Ascending aorta (tissue), 2 donors: ENCODE data around the gene GAB4. TPM values are rescaled to one million over a fixed set of nuclear protein-coding genes. Genes with fewer than 3 reads are reported as not detected.
"Not testable (repeated sequence)": the region's sequence is repeated elsewhere in the genome, so short reads cannot be mapped to it uniquely, and the experiment has no call there.

Experiments used
- DNase-seq, 2 donors: peaks; one replicate each; pipeline ENCODE4 v3.0.0-alpha.2; 2019; ENCODE audit warnings: low spot score in 2 of 2
- H3K27ac ChIP-seq, 2 donors: fragments of 200-600 bp; sonication (generic); one replicate each; pipeline ENCODE4 v1.5.1; 2016 to 2017; ENCODE audit warnings: mild to moderate bottlenecking in 1 of 2
- H3K27me3 ChIP-seq: fragments of 200-600 bp; sonication (generic); one replicate; pipeline ENCODE4 v1.5.1; 2017
- H3K36me3 ChIP-seq, 2 donors: fragments of 200-600 bp; sonication (generic); one replicate each; pipeline ENCODE4 v1.5.1; 2016
- H3K4me1 ChIP-seq, 2 donors: fragments of 200-600 bp; sonication (generic); one replicate each; pipeline ENCODE4 v1.5.1; 2016 to 2017; ENCODE audit warnings: mild to moderate bottlenecking in 1 of 2
- H3K4me3 ChIP-seq, 2 donors: fragments of 200-600 bp; sonication (generic); one replicate each; pipeline ENCODE4 v1.5.1; 2016 to 2017; ENCODE audit warnings: mild to moderate bottlenecking in 1 of 2
- H3K9me3 ChIP-seq, 2 donors: fragments of 200-600 bp; sonication (generic); one replicate each; pipeline ENCODE4 v1.5.1; 2016
- intact Hi-C: fragments of 100-400 bp; cut with DNase I; formaldehyde crosslinking; loops from one replicate; pipeline ENCODE4 v1.15.1; 2023
- total RNA-seq: library from RNA; depleted of rRNA; stranded (reverse); fragments of >200 nt; gene quantifications from one replicate; pipeline ENCODE4 v1.1.0, GENCODE V29; 2016
- TF ChIP-seq, protein P1 (sequence below), 3 experiments: fragments of 200-600 bp in 2 of 3; fragments of 450-650 bp in 1 of 3; sonication (generic) in 2 of 3; IDR thresholded peaks; one replicate each; pipeline ENCODE4 v1.5.1; 2016 to 2019; ENCODE audit warnings: antibody characterized with exemption in 3 of 3, mild to moderate bottlenecking in 1 of 3, moderate library complexity in 1 of 3

GAB4 gene
- total RNA-seq, 1 donor from 2014 or later: not detected

- no peaks in the 10 kb centered on the region for H3K9me3 ChIP-seq
- no peaks in the 10 kb centered on the region for H3K27me3 ChIP-seq
- no peak overlapping the region for H3K4me3 ChIP-seq
- intact Hi-C loops: no loop called here
- no peaks in the 10 kb centered on the region for H3K36me3 ChIP-seq
- no peak overlapping the region for H3K27ac ChIP-seq
- TF ChIP-seq, protein P1, sequence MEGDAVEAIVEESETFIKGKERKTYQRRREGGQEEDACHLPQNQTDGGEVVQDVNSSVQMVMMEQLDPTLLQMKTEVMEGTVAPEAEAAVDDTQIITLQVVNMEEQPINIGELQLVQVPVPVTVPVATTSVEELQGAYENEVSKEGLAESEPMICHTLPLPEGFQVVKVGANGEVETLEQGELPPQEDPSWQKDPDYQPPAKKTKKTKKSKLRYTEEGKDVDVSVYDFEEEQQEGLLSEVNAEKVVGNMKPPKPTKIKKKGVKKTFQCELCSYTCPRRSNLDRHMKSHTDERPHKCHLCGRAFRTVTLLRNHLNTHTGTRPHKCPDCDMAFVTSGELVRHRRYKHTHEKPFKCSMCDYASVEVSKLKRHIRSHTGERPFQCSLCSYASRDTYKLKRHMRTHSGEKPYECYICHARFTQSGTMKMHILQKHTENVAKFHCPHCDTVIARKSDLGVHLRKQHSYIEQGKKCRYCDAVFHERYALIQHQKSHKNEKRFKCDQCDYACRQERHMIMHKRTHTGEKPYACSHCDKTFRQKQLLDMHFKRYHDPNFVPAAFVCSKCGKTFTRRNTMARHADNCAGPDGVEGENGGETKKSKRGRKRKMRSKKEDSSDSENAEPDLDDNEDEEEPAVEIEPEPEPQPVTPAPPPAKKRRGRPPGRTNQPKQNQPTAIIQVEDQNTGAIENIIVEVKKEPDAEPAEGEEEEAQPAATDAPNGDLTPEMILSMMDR (IDR thresholded peaks at IDR 0.05): no peak
- DNase-seq: no peak
- H3K4me1 ChIP-seq: no peaks in the 10 kb centered on the region
These were observed 54.6 kb downstream of the GAB4 start for GRCh38 chr22:16953206-16954059.

GRCh38 chr22:16949561-16949960, 58.5 kb downstream of the GAB4 start:
- TF ChIP-seq, protein P1 (IDR thresholded peaks at IDR 0.05): no peak
- Histone ChIP-seq H3K27ac (no peak overlapping the region), H3K4me3 (no peak overlapping the region), H3K9me3 (no peaks in the 10 kb centered on the region), H3K27me3 (no peaks in the 10 kb centered on the region), H3K36me3 (no peaks in the 10 kb centered on the region), H3K4me1 (no peaks in the 10 kb centered on the region)
- intact Hi-C loops: no loop called here
- no peak for DNase-seq

DNA sequence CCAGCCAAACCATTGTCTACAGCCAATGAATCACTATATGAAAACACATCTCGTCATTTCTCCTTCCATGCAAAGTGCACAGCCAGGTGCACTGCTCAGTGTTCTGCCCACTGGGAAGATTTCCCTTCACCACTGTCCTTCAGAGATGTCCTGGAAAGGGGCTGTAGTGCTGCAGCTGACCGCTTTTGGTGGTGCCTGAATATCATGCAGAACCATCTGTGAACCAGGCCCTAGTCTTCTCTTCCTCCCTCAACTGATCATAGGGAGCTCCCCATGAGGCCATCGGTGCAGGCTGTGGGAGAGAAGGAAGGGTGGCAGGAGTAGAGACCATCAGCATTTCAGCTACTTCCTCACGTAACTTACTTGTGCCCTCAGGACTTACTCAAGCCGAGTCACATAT, 70.2 kb downstream of the GAB4 start:
- Histone ChIP-seq H3K27me3 (no peaks in the 10 kb centered on the region), H3K27ac (no peak overlapping the region), H3K4me1 (no peaks in the 10 kb centered on the region), H3K4me3 (no peak overlapping the region), H3K36me3 (no peaks in the 10 kb centered on the region), H3K9me3 (no peaks in the 10 kb centered on the region)
- TF ChIP-seq, protein P1 (IDR thresholded peaks at IDR 0.05): no peak
- no peak for DNase-seq
- intact Hi-C loops: no loop called here

DNA sequence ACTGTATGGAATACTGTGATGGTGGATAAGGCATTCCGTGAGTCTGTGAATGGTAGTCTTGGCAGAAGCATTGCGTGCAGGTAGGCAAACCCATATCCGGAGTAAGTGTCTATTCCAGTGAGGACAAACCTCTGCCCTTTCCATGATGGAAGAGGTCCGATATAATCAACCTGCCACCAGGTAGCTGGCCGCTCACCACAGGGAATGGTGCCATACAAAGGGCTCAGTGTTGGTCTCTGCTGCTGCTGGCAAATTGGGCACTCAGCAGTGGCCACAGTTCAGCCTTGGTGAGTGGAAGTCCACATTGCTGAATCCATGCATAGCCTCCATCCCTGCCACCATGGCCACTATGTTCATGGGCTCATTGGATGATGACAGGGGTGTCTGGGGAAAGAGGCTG, 70.8 kb downstream of the GAB4 start:
- H3K36me3 ChIP-seq, H3K9me3 ChIP-seq, DNase-seq, intact Hi-C loops, H3K4me1 ChIP-seq, H3K4me3 ChIP-seq, H3K27ac ChIP-seq, H3K27me3 ChIP-seq: not testable (repeated sequence)

GRCh38 chr22:16936625-16937024, 71.4 kb downstream of the GAB4 start:
- no peaks in the 10 kb centered on the region for H3K9me3 ChIP-seq
- intact Hi-C loops: no loop called here
- no peaks in the 10 kb centered on the region for H3K36me3 ChIP-seq
- TF ChIP-seq, protein P1 (IDR thresholded peaks at IDR 0.05): no peak
- no peak for DNase-seq
- no peak overlapping the region for H3K27ac ChIP-seq
- H3K27me3 ChIP-seq: no peaks in the 10 kb centered on the region
- H3K4me1 ChIP-seq: no peaks in the 10 kb centered on the region
- no peak overlapping the region for H3K4me3 ChIP-seq

GRCh38 chr22:16935209-16935608, 72.8 kb downstream of the GAB4 start:
- TF ChIP-seq, protein P1 (IDR thresholded peaks at IDR 0.05): no peak
- no peaks in the 10 kb centered on the region for H3K36me3 ChIP-seq
- DNase-seq: no peak
- no peaks in the 10 kb centered on the region for H3K27me3 ChIP-seq
- H3K27ac ChIP-seq: no peak overlapping the region
- intact Hi-C loops: no loop called here
- H3K9me3 ChIP-seq: no peaks in the 10 kb centered on the region
- H3K4me3 ChIP-seq: no peak overlapping the region
- no peaks in the 10 kb centered on the region for H3K4me1 ChIP-seq
